GM12878 (cell line): ENCODE measurements around the gene MCM6. TPM values are rescaled to one million over a fixed set of nuclear protein-coding genes. Genes with fewer than 3 reads are reported as not detected.
A peak's percentile ranks its signal among the peaks of the same experiment; 100 is the strongest.

Experiments
- ATAC-seq: fragments of 200-7000 bp; cut with Tn5 transposase; 3 replicates; pipeline ENCODE4 v1.9.1; 2020; ENCODE audit warnings: mild to moderate bottlenecking, moderate library complexity
- BruUV-seq: library from RNA; stranded (reverse); fragments of 400-500 nt; replicated peaks from 2 replicates; lab custom pipeline; 2021; lab: Mats Ljungman, UMichigan
- CTCF ChIA-PET: fragments of 300-600 bp; sonication (Branson Sonifier 250); formaldehyde crosslinking; extraction: SDS; loops from one replicate; lab custom pipeline; 2021; ENCODE audit warnings: inconsistent platforms; lab: Yijun Ruan, JAX
- POLR2A ChIA-PET: fragments of 350-600 bp; formaldehyde crosslinking; extraction: SDS; loops from one replicate; lab custom pipeline; 2021; ENCODE audit warnings: inconsistent platforms; lab: Charles Lee
- RAD21 ChIA-PET: fragments of 300-600 bp; sonication (Branson Sonifier 250); formaldehyde crosslinking; loops from one replicate; lab custom pipeline; 2023; ENCODE audit warnings: antibody characterized with exemption; ENCODE audit not compliant: unreplicated experiment; lab: Charles Lee
- SMC1A ChIA-PET: fragments of 300-600 bp; sonication (Branson Sonifier 250); formaldehyde crosslinking; loops from one replicate; lab custom pipeline; 2023; ENCODE audit not compliant: unreplicated experiment, uncharacterized antibody; lab: Charles Lee
- DNase-seq: peaks from one replicate; pipeline ENCODE4 v3.0.0-alpha.2; 2011; ENCODE audit warnings: low read depth, low spot score
- FAIRE-seq: peaks from 3 replicates; lab custom pipeline; 2011; peaks lifted over from hg19 to GRCh38; lab: Jason Lieb, UNC
- H2AFZ ChIP-seq: 2 replicates; pipeline ENCODE4 v1.6.0; 2011; ENCODE audit warnings: low read depth, low read length, control low read depth; ENCODE audit not compliant: control insufficient read depth
- H3K27ac ChIP-seq: 2 replicates; pipeline ENCODE4 v1.5.1; 2011; ENCODE audit warnings: control low read depth; ENCODE audit not compliant: control insufficient read depth, insufficient read depth
- H3K27me3 ChIP-seq, 2 experiments: replicated peaks in 1 of 2; 2 replicates each; pipeline versions ENCODE4 v1.6.0 to v1.6.1; 2011; ENCODE audit warnings: low read length in 1 of 2; ENCODE audit not compliant: control insufficient read depth in 2 of 2, insufficient read depth in 2 of 2
- H3K36me3 ChIP-seq, 2 experiments: 2 replicates each; pipeline ENCODE4 v1.5.1; 2011; ENCODE audit warnings: low read length in 1 of 2; ENCODE audit not compliant: control insufficient read depth in 2 of 2, insufficient read depth in 2 of 2
- H3K4me1 ChIP-seq: 2 replicates; pipeline ENCODE4 v1.6.1; 2011; ENCODE audit warnings: mild to moderate bottlenecking, low read length, moderate library complexity, mixed read lengths; ENCODE audit not compliant: control insufficient read depth, insufficient read depth
- H3K4me2 ChIP-seq: 2 replicates; pipeline ENCODE4 v1.6.0; 2011; ENCODE audit warnings: control low read depth; ENCODE audit not compliant: control insufficient read depth, insufficient read depth
- H3K4me3 ChIP-seq: fragments of 200-600 bp; sonication (generic); 2 replicates; pipeline ENCODE4 v1.5.1; 2016
- H3K79me2 ChIP-seq: 2 replicates; pipeline ENCODE4 v1.6.0; 2011; ENCODE audit warnings: low read length; ENCODE audit not compliant: control insufficient read depth, insufficient read depth
- H3K9ac ChIP-seq: 2 replicates; pipeline ENCODE4 v1.8.0; 2011; ENCODE audit warnings: low read length, control low read depth, mixed read lengths; ENCODE audit not compliant: control insufficient read depth, insufficient read depth
- H3K9me3 ChIP-seq: replicated peaks from 3 replicates; pipeline ENCODE4 v1.5.1; 2011; ENCODE audit warnings: mild to moderate bottlenecking, low read length; ENCODE audit not compliant: control insufficient read depth, insufficient read depth
- H4K20me1 ChIP-seq: 2 replicates; pipeline ENCODE4 v1.6.0; 2011; ENCODE audit not compliant: control insufficient read depth, insufficient read depth
- ATF2 ChIP-seq: IDR thresholded peaks from 2 replicates; pipeline ENCODE4 v1.6.1; 2012; ENCODE audit warnings: low read length, inconsistent platforms
- ATF3 ChIP-seq: IDR thresholded peaks from 2 replicates; pipeline ENCODE4 v1.6.1; 2011; ENCODE audit warnings: low read depth, mild to moderate bottlenecking, low read length, moderate library complexity, borderline replicate concordance; ENCODE audit errors: extremely low read depth
- JUND ChIP-seq: IDR thresholded peaks from 2 replicates; pipeline ENCODE4 v1.6.1; 2012; ENCODE audit warnings: low read depth, mild to moderate bottlenecking, low read length, improper control_type of control experiment, moderate library complexity
- PKNOX1 ChIP-seq: fragments of 450-650 bp; IDR thresholded peaks from 2 replicates; pipeline ENCODE4 v1.6.1; 2016; ENCODE audit warnings: mild to moderate bottlenecking
- PRDM15 ChIP-seq: fragments of 450-650 bp; formaldehyde crosslinking; IDR thresholded peaks from 2 replicates; pipeline ENCODE4 v1.4.0; 2020; ENCODE audit warnings: mild to moderate bottlenecking, moderate library complexity
- RUNX3 ChIP-seq: IDR thresholded peaks from 2 replicates; pipeline ENCODE4 v1.6.1; 2012; ENCODE audit warnings: low read length, inconsistent platforms
- SMAD5 ChIP-seq: IDR thresholded peaks from 2 replicates; pipeline ENCODE4 v1.6.1; 2016; ENCODE audit warnings: antibody characterized with exemption, low read depth
- SPI1 ChIP-seq: IDR thresholded peaks from 2 replicates; pipeline ENCODE4 v1.6.1; 2011; ENCODE audit warnings: low read depth, mild to moderate bottlenecking, low read length, moderate library complexity, borderline replicate concordance; ENCODE audit not compliant: insufficient read depth
- ZNF207 ChIP-seq: fragments of 450-650 bp; IDR thresholded peaks from 2 replicates; pipeline ENCODE4 v1.6.1; 2014; ENCODE audit warnings: antibody characterized with exemption, mild to moderate bottlenecking, borderline replicate concordance
- WGBS: methylation state at CpG from one replicate; pipeline ENCODE4 v1.1.6; 2016; ENCODE audit warnings: low lambda C conversion rate; ENCODE audit not compliant: insufficient replicate concordance, insufficient coverage; ENCODE audit errors: missing lambda C conversion rate; 5-methylcytosine and 5-hydroxymethylcytosine counted together
- in situ Hi-C: fragments of 300-500 bp; cut with MboI; formaldehyde crosslinking; loops from 9 replicates; pipeline ENCODE4 v1.14.3; 2018; ENCODE audit warnings: mixed read lengths
- intact Hi-C: fragments of 100-400 bp; cut with micrococcal nuclease; formaldehyde crosslinking; loops from one replicate; pipeline ENCODE4 v1.14.2; 2022; ENCODE audit not compliant: unreplicated experiment
- polyA plus RNA-seq, 11 experiments: library from polyadenylated mRNA; depleted of rRNA in 4 of 11; unstranded in 6 of 11; stranded (reverse) in 5 of 11; fragments of >200 nt; fragmentation: Nextera tagmentation in 4 of 11; fragmentation: Illumina TruSeq in 1 of 11; extraction: Ambion mirVana in 4 of 11; extraction: Trizol in 1 of 11; gene quantifications; 1 replicate in 1 of 11; 2 replicates in 10 of 11; pipeline versions ENCODE4 v1.2.1 to v1.2.3, GENCODE V29; 2011 to 2016; ENCODE audit warnings: inconsistent platforms in 2 of 11, missing spikeins in 2 of 11, low read depth in 1 of 11
- total RNA-seq, 4 experiments: library from RNA; depleted of rRNA in 3 of 4; stranded (reverse); fragments of >200 nt in 3 of 4; fragmentation: Illumina TruSeq in 1 of 4; extraction: Trizol in 1 of 4; gene quantifications; 2 replicates each; pipeline versions ENCODE4 v1.2.1 to v1.2.3, GENCODE V29; 2013 to 2021

MCM6 gene
- total and polyA plus RNA-seq, 10 of the 15 experiments (the other 5 are each of a cell fraction or from before 2014, with no cell fraction given): 37.4 to 118 (median 82.2) TPM

- peaks cover 46% of the 10 kb centered on the region for H3K4me1 ChIP-seq
- H3K79me2 ChIP-seq: peaks cover 5% of the 10 kb centered on the region; the same call in 1 of the 2 replicates
- H3K36me3 ChIP-seq: no peaks in the 10 kb centered on the region
- ChIA-PET RAD21 (interaction anchor here (1.2 kb wide), 1 partner anchor 566 kb away, joined by 3 read pairs; no protein-coding TSS in a partner anchor), CTCF (interaction anchor here (3.3 to 4.1 kb wide), 2 partner anchors 24 to 563 kb away, joined by 13 to 19 read pairs; no protein-coding TSS in a partner anchor), POLR2A (interaction anchor here (0.5 to 1.8 kb wide), 2 partner anchors 25 to 54 kb away, joined by 3 to 4 read pairs; partner anchors contain the start of gene MCM6), SMC1A (interaction anchor here (0.6 to 2.0 kb wide), 7 partner anchors 29 to 563 kb away, joined by 3 to 5 read pairs (median 4); no protein-coding TSS in a partner anchor)
- no peak overlapping the region for H2AFZ ChIP-seq
- TF ChIP-seq PKNOX1: no peak
- TF ChIP-seq SMAD5: no peak
- no peak for TF ChIP-seq ZNF207
- TF ChIP-seq JUND: no peak
- TF ChIP-seq ATF3: no peak
- TF ChIP-seq ATF2: no peak
- peak; percentile 52; the same call in 1 of the 2 replicates for TF ChIP-seq SPI1
- TF ChIP-seq PRDM15 (CRISPR knock-in tag): no peak
- peak; percentile 24; the same call in 1 of the 2 replicates for TF ChIP-seq RUNX3
- no peaks in the 10 kb centered on the region for H4K20me1 ChIP-seq
- peak overlapping the region; percentile 85 for H3K4me2 ChIP-seq
- BruUV-seq: no TSS peak
- peak overlapping the region; percentile 55 for H3K27ac ChIP-seq
- no peak for DNase-seq
- in situ Hi-C loops (no loop called here), intact Hi-C loops (loop anchor here (2.0 kb wide), 1 partner anchor 562 kb away; no protein-coding TSS in a partner anchor)
- H3K9ac ChIP-seq: peak overlapping the region; percentile 51; the same call in 1 of the 2 replicates
- no peaks in the 10 kb centered on the region for H3K27me3 ChIP-seq
- peaks cover 9% of the 10 kb centered on the region for H3K9me3 ChIP-seq
- no peak for FAIRE-seq
- H3K4me3 ChIP-seq: peak overlapping the region; percentile 46
- no peak for ATAC-seq
- WGBS: 97% methylated on average over 2 of the region's 2 CpGs
These were observed 55.1 kb downstream of the MCM6 start for GRCh38 chr2:135821190-135821589.
